Loucy (cell line): ENCODE data around the gene SCNN1A.

Experiments
- H2AFZ ChIP-seq: fragments of 200-600 bp; sonication (generic); 2 replicates; pipeline ENCODE4 v1.6.0; 2016; ENCODE audit warnings: antibody characterized with exemption, mild to moderate bottlenecking, low read length, moderate library complexity
- H3F3A ChIP-seq: fragments of 200-600 bp; 2 replicates; pipeline ENCODE4 v1.6.0; 2016; ENCODE audit warnings: antibody characterized with exemption, low read depth, mild to moderate bottlenecking
- H3K27me3 ChIP-seq: fragments of 200-600 bp; sonication (generic); 2 replicates; pipeline ENCODE4 v1.6.1; 2014; ENCODE audit warnings: low read length, mild to moderate bottlenecking; ENCODE audit not compliant: insufficient read depth, poor library complexity, severe bottlenecking
- H3K36me3 ChIP-seq: fragments of 200-600 bp; sonication (generic); 2 replicates; pipeline ENCODE4 v1.6.1; 2016; ENCODE audit warnings: low read length; ENCODE audit not compliant: insufficient read depth
- H3K4me1 ChIP-seq: fragments of 200-600 bp; sonication (generic); 2 replicates; pipeline ENCODE4 v1.5.1; 2014; ENCODE audit warnings: low read length, mild to moderate bottlenecking; ENCODE audit not compliant: insufficient read depth, poor library complexity, severe bottlenecking
- H3K4me2 ChIP-seq: fragments of 200-600 bp; sonication (generic); 2 replicates; pipeline ENCODE4 v1.6.0; 2014; ENCODE audit warnings: antibody characterized with exemption, low read length, low read depth, mild to moderate bottlenecking; ENCODE audit not compliant: poor library complexity, severe bottlenecking
- H3K4me3 ChIP-seq: fragments of 200-600 bp; sonication (generic); 2 replicates; pipeline ENCODE4 v1.5.1; 2014; ENCODE audit warnings: low read length, mild to moderate bottlenecking, mixed read lengths; ENCODE audit not compliant: poor library complexity, severe bottlenecking
- H3K79me2 ChIP-seq: fragments of 200-600 bp; sonication (generic); 2 replicates; pipeline ENCODE4 v1.6.1; 2014; ENCODE audit warnings: low read length; ENCODE audit not compliant: insufficient read depth
- H3K9ac ChIP-seq: fragments of 200-600 bp; sonication (generic); 2 replicates; pipeline ENCODE4 v1.6.0; 2014; ENCODE audit warnings: mild to moderate bottlenecking, low read depth, low read length, moderate library complexity; ENCODE audit not compliant: poor library complexity, severe bottlenecking
- H3K9me2 ChIP-seq: fragments of 200-600 bp; sonication (generic); replicated peaks from 2 replicates; pipeline ENCODE4 v1.6.1; 2016; ENCODE audit warnings: low read depth, low read length, mixed read lengths
- H3K9me3 ChIP-seq: fragments of 200-600 bp; sonication (generic); 2 replicates; pipeline ENCODE4 v1.6.1; 2014; ENCODE audit warnings: mild to moderate bottlenecking, antibody characterized with exemption, low read length, low read depth; ENCODE audit not compliant: insufficient read depth
- H4K20me1 ChIP-seq: fragments of 200-600 bp; sonication (generic); 2 replicates; pipeline ENCODE4 v1.6.0; 2014; ENCODE audit warnings: antibody characterized with exemption, low read length, mild to moderate bottlenecking; ENCODE audit not compliant: insufficient read depth, poor library complexity, severe bottlenecking
- EZH2phosphoT487 ChIP-seq: fragments of 200-600 bp; IDR thresholded peaks from 2 replicates; pipeline ENCODE4 v1.6.1; 2018; ENCODE audit warnings: antibody characterized with exemption, mild to moderate bottlenecking, moderate library complexity, borderline replicate concordance
- TF ChIP-seq, protein P1 (sequence below): fragments of 200-600 bp; sonication (generic); conservative IDR thresholded peaks from 2 replicates; pipeline ENCODE4 v1.5.1; 2014; ENCODE audit warnings: mild to moderate bottlenecking, antibody characterized with exemption, low read length

Gene SCNN1A

DNA sequence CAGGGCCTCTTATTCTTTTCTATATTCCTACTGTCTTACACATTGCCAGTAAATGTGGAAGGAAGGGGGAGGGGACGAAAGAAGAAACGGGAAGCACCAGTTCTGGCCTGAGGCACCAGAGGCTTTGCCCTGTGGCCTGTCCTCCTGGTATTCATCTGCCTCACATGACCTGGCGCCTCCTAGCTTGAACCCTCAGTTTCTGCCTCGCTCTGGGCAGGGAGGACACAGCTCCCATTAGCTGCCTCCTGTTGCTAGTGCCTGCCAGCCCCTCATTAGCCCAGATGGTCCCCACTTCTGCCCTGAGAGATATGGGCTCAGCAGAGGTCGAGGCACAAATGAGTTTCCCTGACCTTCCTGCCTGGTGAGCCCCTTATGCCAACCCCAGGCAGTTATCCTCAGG lies 67.8 kb downstream of the SCNN1A start:
- Histone ChIP-seq H3K9me3 (no peaks in the 10 kb centered on the region), H3K27me3 (no peaks in the 10 kb centered on the region), H3K4me3 (no peak overlapping the region), H3K79me2 (no peaks in the 10 kb centered on the region), H3K4me2 (no peak overlapping the region), H3K36me3 (no peaks in the 10 kb centered on the region), H3K9ac (no peak overlapping the region), H3K4me1 (no peaks in the 10 kb centered on the region), H3F3A (no peaks in the 10 kb centered on the region), H3K9me2 (no peaks in the 10 kb centered on the region), H4K20me1 (no peaks in the 10 kb centered on the region), H2AFZ (no peak overlapping the region)
- TF ChIP-seq EZH2phosphoT487 = no peak
- TF ChIP-seq, protein P1, sequence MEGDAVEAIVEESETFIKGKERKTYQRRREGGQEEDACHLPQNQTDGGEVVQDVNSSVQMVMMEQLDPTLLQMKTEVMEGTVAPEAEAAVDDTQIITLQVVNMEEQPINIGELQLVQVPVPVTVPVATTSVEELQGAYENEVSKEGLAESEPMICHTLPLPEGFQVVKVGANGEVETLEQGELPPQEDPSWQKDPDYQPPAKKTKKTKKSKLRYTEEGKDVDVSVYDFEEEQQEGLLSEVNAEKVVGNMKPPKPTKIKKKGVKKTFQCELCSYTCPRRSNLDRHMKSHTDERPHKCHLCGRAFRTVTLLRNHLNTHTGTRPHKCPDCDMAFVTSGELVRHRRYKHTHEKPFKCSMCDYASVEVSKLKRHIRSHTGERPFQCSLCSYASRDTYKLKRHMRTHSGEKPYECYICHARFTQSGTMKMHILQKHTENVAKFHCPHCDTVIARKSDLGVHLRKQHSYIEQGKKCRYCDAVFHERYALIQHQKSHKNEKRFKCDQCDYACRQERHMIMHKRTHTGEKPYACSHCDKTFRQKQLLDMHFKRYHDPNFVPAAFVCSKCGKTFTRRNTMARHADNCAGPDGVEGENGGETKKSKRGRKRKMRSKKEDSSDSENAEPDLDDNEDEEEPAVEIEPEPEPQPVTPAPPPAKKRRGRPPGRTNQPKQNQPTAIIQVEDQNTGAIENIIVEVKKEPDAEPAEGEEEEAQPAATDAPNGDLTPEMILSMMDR = no peak

DNA sequence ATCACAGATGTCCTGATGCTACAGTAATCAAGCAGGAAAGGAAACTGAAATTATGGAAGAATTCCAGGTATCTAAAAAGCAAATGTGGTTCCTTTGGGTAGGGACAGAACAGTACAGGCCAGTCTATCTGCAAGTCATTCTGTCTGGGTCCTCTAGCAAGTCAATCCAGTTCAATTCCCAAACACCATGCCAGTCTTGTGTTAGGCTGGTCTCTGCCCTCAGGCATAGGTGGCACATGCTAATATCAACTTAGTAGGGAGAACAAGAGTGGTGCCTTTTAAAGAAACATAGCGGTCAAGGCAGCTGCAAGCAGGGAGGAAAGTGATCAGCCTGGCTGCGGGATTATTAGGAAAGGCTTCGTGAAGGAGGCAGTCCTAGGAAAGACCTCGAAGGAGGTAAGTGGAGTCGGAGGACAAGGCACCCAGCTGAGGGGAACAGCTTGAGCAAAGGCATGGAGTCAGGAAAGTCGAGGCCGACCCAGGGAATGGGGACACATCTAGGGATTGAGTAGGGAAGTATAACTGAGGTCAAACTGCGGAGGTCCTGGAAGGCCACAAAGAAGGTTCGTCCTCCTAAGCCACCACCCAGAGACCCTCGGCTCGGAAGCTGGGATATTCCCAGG lies 68.7 kb downstream of the SCNN1A start:
- Histone ChIP-seq H4K20me1 (no peaks in the 10 kb centered on the region), H2AFZ (no peak overlapping the region), H3K27me3 (no peaks in the 10 kb centered on the region), H3K36me3 (no peaks in the 10 kb centered on the region), H3K9me2 (no peaks in the 10 kb centered on the region), H3F3A (no peaks in the 10 kb centered on the region), H3K9me3 (no peaks in the 10 kb centered on the region), H3K4me3 (no peak overlapping the region), H3K4me2 (no peak overlapping the region), H3K79me2 (no peaks in the 10 kb centered on the region), H3K9ac (no peak overlapping the region), H3K4me1 (no peaks in the 10 kb centered on the region)
- TF ChIP-seq, protein P1 = no peak
- no peak for TF ChIP-seq EZH2phosphoT487

DNA sequence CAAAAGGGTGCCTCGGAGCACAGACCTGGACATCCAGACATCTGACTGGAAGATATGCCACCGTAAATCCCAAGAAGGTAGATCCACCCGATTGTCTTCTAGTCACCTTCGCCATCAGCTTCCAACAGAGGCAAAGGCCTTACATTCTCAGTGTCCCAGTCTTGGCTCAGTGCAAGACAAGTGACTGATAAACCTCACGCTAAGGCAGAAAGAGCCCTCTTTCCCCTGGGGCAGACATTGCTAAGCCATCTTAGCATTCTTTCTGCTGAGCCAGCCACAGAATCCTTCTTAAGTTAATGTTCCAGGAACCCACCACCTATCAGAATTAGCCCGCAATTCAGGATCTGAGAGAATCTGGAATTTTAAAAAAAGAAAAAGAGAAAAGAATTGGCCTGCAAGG lies 69.2 kb downstream of the SCNN1A start:
- Histone ChIP-seq H2AFZ (no peak overlapping the region), H3K4me3 (no peak overlapping the region), H3K27me3 (no peaks in the 10 kb centered on the region), H3F3A (no peaks in the 10 kb centered on the region), H3K9me2 (no peaks in the 10 kb centered on the region), H3K36me3 (no peaks in the 10 kb centered on the region), H4K20me1 (no peaks in the 10 kb centered on the region), H3K79me2 (no peaks in the 10 kb centered on the region), H3K9me3 (no peaks in the 10 kb centered on the region), H3K4me2 (no peak overlapping the region), H3K4me1 (no peaks in the 10 kb centered on the region), H3K9ac (no peak overlapping the region)
- TF ChIP-seq, protein P1 = no peak
